ENCODE results near the gene CD2.

CD2 gene

DNA sequence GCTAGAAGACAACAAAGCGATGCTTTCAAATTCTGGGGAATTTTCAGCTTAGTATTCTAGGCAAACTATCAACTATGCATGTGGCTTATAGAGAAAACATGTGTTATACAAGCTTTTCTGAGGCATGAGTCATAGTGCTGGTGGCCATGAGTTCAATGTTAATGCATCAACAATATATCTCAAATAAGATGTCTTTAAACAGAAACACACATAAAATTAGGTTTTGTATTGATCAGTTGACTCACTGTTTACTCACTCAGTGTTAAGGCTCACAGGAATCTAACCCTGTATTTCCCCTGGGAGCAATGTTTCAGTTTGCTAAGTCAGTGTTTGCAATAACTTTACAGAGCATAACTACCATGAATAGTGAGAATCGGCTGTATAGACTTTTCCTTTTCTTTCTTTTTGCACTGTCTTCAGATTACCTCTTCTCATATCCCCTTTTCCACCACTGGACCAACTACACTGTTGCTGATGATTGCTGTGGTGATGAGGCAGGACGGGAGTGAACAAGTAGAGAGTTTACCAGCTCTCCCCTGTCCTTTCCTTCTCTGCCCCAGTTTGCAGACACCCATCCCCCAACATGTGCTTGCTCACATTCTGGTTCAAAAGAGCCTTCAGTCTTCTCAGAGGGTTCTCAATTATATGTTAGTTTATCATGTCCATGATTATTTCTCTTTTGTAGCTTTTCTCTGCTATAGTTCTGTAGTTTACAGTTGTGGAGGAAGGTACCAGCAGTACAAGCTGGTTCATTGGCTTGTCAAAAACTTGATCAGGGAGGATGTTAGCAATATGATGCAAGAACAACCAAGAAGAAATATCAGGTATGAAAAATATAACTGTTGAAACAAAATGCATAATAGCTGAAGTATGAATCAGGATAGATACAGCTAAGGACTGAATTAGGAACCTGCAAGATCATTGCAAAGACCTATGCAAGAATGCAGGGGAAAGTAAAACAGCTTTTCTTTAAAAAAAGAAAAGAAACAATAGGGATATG is 23.9 kb downstream of the CD2 start:
- no peak for DNase-seq (ENCODE audit: low read depth in 2 of 2)

DNA sequence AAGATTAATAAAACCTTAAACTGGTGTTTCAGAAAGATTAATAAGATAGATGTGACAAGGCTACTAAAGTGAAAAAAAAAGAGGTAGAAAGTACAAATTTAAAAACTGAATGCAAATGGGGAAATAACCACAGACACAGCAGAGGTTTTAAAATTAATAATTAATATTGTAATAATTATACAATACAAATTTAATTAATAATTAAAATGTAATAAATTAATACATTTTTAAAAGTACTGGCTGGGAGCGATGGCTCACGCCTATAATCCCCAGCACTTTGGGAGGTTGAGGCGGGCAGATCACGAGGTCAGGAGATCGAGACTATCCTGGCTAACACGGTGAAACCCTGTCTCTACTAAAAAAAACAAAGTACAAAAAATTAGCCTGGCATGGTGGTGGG is 26.8 kb downstream of the CD2 start:
- DNase-seq (ENCODE audit: low read depth in 2 of 2): no peak

DNA sequence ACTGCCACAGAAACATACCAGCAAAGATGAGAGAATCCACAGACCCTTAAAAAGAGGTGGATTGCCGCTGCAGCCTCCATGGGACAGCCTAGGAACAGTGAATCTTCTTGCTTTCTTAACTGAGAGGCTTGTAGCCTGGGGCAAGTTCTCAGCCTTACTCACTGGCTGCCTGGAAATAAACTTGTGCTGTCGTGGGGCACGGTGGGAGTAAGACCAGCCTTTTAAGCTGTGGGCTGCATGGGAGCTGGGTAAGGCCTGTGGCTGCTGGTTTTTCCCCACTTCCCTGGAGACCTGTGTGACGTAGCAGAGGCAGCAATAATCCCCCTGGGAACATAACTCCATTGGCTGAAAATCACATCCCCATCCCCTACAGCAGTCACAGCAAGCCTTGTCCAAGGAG is 30.8 kb downstream of the CD2 start:
- no peak for DNase-seq (ENCODE audit: low read depth in 2 of 2)

DNA sequence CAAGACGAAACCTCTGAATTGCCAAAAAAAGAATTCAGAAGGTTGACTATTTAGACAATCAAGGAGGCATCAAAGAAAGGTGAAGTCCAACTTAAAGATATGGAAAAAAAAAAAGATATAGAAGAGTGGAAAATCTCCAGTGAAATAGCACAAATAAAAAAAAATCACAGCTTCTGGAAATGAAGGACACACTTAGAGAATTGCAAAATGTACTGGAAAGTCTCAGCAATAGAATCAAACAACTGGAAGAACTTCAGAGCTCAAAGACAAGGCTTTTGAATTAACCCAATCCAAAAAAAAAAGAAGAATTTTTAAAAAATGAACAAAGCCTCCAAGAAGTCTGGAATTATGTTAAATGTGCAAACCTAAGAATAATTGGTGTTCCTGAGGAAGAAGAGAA is 31.8 kb downstream of the CD2 start:
- no peak for DNase-seq (ENCODE audit: low read depth in 2 of 2)

DNA sequence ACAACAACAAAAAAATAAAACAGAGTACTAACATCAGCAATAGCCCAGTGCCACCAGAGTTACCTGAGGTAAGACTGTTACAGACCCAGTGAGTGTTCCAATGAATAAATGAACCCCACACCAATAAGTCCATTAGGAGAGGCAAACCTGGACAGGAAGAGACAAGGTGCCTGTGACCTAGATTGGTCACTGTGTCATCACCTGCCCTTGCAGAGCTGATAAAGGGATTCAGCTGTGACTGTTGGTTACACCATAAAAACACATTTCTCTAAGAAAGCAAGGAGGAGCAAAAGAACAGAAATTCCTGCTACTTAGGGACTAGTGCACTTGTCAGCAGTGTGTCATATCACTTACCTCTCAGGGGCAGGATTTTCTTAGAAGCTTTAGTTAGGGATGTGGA is 37.5 kb downstream of the CD2 start:
- DNase-seq (ENCODE audit: low read depth in 2 of 2): no peak

DNA sequence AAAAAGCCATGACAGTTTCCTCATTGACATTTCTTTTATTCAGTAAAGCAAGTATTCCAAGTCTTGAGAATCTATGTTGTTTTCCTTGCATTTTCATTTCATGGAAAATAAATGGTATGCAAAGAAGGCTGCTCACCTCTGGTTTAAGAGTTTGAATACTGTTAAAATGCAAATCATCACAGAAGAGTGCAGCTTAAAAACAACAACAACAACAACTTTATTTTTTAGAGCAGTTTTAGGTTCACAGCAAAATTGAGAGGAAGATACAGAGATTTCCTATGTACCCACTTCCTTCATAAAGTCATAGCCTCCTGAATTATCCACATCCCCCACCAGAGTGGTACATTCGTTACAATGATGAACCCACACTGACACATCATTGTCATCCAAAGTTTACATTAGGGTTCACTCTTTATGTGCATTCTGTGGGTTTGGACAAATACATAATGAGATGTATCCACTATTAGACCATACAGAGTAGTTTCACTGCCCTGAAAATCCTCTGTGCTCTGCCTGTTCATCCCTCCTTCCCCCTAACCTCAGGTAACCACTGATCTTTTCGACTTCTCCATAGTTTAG is 39.2 kb downstream of the CD2 start:
- no peak for DNase-seq (ENCODE audit: low read depth in 2 of 2)

DNA sequence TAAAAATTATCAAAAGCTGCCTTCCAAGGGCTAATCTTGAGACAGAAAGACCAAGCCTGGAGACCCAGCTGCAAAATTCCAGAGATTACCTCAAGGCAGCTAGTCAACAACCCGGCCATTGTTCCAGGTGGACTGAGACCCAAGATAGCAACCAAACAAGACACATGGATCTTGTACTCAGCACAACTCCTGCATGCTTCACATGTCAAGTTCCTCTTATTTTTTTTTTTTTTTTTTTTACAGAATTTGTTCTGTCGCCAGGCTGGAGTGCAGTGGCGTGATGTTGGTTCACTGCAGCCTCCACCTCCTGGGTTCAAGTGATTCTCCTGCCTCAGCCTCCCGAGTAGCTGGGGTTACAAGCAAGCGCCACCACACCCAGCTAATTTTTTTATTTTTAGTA is 40.1 kb downstream of the CD2 start:
- no peak for DNase-seq (ENCODE audit: low read depth in 2 of 2)

DNA sequence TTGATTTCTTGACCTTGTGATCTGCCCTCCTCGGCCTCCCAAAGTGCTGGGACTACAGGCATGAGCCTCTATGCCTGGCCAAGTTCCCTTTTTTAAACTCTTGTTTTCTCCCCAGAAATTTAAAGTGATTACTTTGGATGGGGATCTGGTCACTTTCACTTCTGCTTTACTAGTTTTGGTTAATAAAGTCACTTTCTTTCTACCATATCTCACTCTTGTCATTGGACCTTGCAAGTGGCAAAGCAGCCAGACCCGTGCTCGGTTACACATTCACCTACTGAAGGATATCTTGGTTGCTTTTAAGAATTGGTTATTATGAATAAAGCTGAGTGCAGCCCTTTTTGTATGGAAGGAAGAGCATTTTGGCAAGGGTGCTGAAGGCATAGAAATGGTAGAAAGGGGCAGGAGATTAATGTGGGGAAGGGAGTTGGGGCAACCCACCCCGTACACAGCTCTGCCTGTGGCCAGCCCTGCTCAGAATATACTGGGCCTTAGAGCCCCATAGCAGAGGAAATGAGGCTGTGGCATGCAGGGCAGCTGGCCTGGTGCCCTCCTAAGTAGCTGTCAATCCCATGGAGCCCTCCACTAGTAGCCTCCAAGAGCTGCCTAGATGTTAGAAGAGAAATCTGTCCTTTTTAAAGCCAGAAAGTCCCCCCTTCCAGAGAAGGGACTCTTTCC is 40.7 kb downstream of the CD2 start:
- no peak for DNase-seq (ENCODE audit: low read depth in 2 of 2)

DNA sequence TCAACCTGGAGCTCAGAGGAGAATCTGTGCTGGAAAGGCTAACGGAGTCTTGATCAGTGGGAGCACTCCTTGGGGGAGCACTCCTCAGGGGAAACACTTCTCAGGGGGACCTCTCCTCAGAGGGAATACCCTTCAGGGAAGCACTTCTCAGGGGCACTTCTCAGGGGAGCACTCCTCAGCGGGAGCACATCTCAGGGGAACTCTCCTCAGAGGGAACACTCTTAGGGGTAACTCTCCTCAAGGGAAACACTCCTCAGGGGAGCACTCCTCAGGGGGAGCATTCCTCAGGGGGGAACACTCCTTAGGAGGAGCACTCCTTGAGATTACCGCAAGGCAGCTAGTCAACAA is 41.2 kb downstream of the CD2 start:
- DNase-seq (ENCODE audit: low read depth in 2 of 2): no peak

DNA sequence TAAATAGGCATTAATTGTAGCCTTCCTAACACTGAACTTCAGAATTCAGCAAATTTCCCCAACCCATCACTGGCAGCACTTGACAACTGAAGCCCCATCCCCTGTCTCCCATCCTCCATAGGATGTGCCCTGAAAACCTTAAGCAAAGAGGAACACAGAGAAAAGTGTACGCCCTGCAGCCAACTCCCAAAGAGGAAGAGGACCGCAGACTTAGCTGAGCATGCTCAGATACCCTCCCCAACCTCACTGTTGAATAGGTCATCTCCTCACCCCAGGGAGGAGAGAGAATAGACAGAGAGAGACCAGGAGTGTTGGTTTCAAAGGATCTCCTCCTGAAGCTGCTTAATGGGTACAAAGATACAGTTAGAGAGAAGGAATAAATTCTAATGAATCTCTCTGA is 50.5 kb downstream of the CD2 start:
- no peak for DNase-seq (ENCODE audit: low read depth in 2 of 2)

DNA sequence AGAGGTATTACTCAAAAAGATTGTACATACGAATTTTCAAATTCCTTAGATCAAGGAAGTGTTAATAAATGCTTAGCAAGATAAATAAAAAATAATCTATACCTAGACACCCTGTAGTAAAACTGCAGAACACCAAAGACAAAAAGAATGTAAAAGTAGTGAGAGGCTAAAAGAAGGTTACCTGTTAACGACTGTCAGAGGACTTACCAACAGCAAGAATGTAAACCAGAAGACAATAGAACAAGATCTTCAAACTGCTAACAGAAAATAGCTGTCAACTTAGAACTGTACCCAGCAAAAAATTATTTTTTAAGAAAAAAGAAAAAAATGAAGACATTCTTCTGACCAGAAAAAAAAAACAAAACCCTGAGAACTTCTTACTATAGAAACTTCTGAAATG is 51.2 kb downstream of the CD2 start:
- DNase-seq (ENCODE audit: low read depth in 2 of 2): no peak

DNA sequence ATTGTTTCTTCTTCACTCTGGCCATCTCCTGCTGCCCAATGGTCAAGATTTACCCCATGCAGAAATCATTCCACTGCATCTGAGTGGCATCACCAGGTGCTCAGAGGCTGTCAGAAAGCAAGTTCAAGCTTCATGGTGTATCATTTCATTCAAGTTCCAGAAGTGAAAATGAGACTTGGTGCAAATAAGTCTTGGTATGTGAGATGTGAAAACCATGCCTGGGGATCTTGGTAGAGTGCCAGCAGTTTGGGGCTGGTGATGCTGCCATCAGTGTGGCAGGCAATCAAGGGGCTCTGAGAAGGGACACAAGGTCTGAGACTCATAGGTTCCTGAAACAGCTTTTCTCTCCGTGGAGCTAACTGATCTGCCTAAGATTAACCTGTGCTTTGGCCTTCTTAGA is 52.0 kb downstream of the CD2 start:
- DNase-seq (ENCODE audit: low read depth in 2 of 2): peak in 1 of 2 donors; percentile 30

DNA sequence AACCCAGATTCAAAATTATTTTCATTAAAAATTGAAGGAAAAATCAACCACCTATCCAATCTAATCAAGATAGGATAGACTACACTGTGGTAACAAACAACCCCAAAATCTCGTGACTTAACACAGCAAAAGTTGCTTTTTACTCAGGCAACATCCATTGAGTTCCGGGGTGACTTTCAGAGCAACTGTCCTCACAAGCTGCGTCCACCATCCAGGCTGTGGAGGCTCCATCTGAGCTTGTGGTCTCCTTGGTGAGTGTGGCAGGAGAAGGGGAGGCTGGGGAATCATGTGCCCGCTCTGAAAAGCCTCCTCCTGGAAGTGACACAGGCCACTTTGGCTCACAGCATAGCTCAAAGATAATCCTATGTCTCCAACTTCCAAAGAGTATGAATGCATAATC is 52.4 kb downstream of the CD2 start:
- DNase-seq (ENCODE audit: low read depth in 2 of 2): no peak

DNA sequence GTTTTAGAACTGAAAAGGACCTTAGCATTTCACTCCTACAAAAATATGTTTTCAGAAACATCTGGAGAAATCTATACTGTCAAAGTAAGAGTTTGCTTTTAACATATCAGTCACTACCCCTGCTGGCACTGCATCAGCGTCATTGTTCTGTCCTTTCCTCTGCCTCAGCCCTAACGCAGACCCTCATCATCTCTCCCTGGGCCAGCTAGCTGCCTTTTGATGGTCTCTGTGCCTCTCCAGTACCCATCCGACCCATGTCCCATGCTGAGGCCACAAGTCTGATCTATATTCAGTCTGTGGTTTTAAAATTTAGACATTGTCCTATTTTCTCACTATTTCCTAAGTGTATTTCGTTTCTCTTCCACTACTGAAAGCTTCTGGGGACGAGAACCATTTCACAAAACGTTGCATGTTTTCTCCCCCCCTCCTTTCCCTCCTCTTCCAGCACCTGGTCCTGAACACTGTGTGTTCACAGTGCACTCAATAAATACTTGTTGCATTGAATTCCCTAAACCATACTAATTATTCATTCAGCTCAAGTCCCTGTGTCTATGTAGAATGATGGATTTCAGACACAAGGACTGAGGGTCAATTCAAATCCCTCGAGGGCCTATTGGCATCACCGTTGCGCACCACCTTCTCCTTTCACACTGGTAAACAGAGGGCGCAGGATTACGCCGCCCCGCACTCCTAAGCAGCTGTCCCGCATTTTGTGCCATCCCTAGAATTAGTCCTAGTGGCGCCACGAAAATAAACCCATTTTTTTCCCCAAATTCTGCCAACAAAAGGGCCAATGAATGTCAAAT is 53.4 kb downstream of the CD2 start:
- DNase-seq (ENCODE audit: low read depth in 2 of 2): no peak

DNA sequence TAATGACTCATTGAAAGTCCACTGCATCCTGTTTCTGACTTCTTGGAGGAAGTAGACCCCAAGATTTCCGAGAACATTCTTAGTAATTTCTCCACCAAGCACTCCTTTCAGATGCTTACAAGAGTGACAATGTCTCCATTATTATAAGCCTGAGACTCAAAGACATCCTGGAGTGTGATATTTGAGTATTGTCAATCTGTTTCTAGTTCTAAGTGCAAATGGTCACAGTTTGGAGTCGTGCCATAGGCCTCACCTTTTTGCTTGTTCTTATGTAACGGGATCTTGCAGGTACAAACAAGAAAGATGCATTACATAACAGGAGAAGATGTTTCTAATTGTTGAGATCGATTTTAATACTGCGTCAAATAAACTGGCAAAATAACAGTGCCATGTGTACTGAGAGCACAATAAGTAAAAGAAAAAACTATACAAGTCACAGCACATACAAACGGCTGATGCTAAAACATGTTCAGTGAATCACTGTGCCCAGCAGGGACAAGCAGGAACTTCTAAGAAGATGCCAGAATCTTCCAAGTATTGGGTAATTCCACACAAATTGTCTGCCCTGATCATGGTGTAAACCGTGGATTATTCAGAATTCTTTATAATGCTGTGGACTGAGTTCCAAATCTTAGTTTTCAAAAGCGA is 54.1 kb downstream of the CD2 start:
- DNase-seq (ENCODE audit: low read depth in 2 of 2): no peak

DNA sequence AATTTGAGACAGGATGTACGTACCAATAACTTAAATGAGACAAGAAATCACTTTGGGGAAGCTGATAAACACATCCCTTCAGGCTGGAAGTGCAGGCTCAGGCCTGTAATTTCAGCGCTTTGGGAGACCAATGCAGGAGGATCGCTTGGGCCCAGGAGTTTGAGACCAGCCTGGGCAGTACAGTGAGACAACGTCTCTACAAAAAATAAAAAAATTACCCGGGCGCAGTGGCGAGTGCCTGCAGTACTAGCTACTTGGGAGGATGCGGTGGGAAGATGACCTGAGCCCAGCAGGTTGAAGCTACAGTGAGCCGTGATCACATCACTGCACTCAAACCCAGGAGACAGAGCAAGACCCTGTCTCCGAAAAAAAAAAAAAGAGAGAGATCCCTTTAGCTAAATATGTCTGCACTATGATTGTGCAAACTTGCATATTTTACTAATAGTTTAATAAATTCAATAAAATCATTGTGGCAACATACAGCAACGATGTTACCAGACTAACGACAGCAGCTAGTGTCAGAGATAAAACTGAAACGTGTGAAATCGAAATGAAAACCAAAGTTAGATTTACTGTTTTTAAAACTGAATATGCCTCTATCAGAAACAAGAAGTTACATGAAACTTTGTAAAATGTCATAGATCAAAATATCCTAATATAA is 54.7 kb downstream of the CD2 start:
- DNase-seq (ENCODE audit: low read depth in 2 of 2): no peak

DNA sequence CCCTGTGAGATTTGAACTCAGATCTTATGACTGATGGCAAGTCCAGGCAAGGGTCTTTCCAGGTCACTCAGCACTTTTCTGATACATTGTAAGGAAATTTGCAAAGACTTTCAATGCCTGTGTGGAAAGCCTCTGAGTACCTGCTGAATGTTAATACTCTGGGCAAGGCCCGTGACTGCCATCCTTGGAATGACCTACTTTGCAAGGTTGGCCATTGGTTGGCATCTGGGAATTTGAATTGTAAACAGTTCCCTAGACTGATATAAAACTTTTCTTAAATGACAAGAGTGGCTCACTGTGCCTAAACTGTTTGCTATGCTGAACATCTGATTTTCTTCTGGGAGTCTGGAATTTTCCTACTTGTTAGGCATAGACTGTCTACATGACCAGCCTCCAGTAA is 57.1 kb downstream of the CD2 start:
- DNase-seq (ENCODE audit: low read depth in 2 of 2): no peak

DNA sequence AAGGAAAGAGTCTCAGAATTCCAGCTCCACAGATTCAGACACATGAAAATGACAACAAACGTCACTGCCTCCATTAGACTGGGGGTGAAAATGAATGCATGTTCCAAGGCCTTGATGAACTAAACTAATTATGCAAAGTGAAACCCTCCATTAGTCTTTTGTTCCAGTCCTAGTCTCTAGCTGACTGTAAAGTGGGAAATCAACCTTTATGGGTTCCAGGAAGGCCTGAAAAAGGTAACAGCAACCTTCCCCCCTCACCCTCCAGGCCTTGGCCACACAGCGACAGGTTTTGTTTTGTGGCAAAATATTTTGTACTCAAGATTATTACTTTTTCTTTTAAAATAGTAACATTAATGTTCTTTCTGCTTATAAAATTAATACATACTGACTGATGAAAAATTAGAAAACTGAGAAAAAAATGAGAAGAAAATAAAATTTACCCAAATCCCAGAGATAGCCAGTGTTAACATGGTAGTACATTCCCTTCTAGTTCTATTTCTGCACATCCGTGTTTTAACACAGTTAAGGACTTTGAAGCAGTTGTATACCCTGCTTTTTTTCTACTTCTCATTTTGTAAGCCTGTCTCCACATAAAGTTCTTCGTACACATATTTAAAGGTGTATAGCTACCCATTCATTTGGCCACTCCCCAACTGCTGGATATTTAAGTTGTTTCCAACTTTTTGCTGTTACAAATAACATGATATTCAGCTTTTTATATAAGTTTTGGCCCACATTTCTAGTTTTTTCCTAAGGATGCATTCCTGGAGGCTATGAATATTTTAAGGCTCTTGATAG is 60.9 kb downstream of the CD2 start:
- no peak for DNase-seq (ENCODE audit: low read depth in 2 of 2)

DNA sequence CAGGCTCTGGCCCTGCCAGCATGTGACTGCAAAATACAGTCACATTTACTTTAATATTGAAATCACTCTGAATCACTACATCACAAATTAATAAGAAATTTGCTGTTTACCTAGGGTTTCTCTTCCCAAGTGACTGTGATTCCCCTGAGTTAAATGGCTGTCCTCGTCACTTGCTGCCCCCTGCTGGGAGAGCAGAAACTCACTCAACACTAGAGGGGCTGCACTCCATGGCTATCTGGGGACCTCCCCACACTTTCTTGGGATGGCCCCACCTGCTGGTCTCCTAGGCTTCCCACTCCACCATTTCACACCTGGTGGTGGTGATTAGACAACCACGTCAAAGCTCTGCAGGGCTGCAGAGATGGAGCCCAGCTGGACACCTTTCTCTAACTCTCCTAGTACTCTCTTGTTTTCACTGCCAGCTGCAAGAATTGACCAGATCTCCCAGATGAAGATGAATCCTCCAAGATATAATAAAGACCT is 63.4 kb downstream of the CD2 start:
- peak; percentile 55 to 70 for DNase-seq (ENCODE audit: low read depth in 2 of 2)
